ENCODE data around the gene ZNF182.
A peak's percentile ranks its signal among the peaks of the same experiment; 100 is the strongest.

Gene ZNF182

GRCh38 chrX:48002319-48002718 lies 1.5 kb downstream of the ZNF182 start:
- no peak for DNase-seq
- Histone ChIP-seq H3K27ac (no peak overlapping the region), H3K27me3 (replicated peaks) (no peaks in the 10 kb centered on the region), H3K4me3 (ENCODE audit: low read depth, low read length) (no peak overlapping the region), H3K36me3 (replicated peaks) (no peaks in the 10 kb centered on the region)
- in situ Hi-C loops (cut with HindIII; ENCODE audit: low pct_ligation_motif_present, low sequenced_read_pairs) = no loop called here
- TF ChIP-seq CTCF (IDR thresholded peaks at IDR 0.05; ENCODE audit: low read depth, low read length, missing control alignments) = no peak

- Histone ChIP-seq H3K4me3 (ENCODE audit: low read depth, low read length) (no peak overlapping the region), H3K27ac (no peak overlapping the region), H3K27me3 (replicated peaks) (no peaks in the 10 kb centered on the region), H3K36me3 (replicated peaks) (no peaks in the 10 kb centered on the region)
- no peak for TF ChIP-seq CTCF (IDR thresholded peaks at IDR 0.05; ENCODE audit: low read depth, low read length, missing control alignments)
- DNase-seq = no peak
- in situ Hi-C loops (cut with HindIII; ENCODE audit: low pct_ligation_motif_present, low sequenced_read_pairs) = no loop called here
Observed at GRCh38 chrX:48001260-48001659, 2.5 kb downstream of the ZNF182 start.

- Histone ChIP-seq H3K27me3 (replicated peaks) (no peaks in the 10 kb centered on the region), H3K36me3 (replicated peaks) (no peaks in the 10 kb centered on the region), H3K4me3 (ENCODE audit: low read depth, low read length) (no peak overlapping the region), H3K27ac (no peak overlapping the region)
- TF ChIP-seq CTCF (IDR thresholded peaks at IDR 0.05; ENCODE audit: low read depth, low read length, missing control alignments) = no peak
- in situ Hi-C loops (cut with HindIII; ENCODE audit: low pct_ligation_motif_present, low sequenced_read_pairs) = no loop called here
- DNase-seq = no peak
Observed at GRCh38 chrX:47992669-47993068, 11.1 kb downstream of the ZNF182 start.

GRCh38 chrX:47992095-47992380 lies 11.8 kb downstream of the ZNF182 start:
- H3K27ac ChIP-seq = no peak overlapping the region
- H3K4me3 ChIP-seq (ENCODE audit: low read depth, low read length) = no peak overlapping the region
- in situ Hi-C loops (cut with HindIII; ENCODE audit: low pct_ligation_motif_present, low sequenced_read_pairs) = no loop called here
- no peaks in the 10 kb centered on the region for H3K36me3 ChIP-seq (replicated peaks)
- no peak for DNase-seq
- TF ChIP-seq CTCF (IDR thresholded peaks at IDR 0.05; ENCODE audit: low read depth, low read length, missing control alignments) = no peak
- no peaks in the 10 kb centered on the region for H3K27me3 ChIP-seq (replicated peaks)

GRCh38 chrX:47991263-47992094 lies 12.3 kb downstream of the ZNF182 start:
- Histone ChIP-seq H3K36me3 (replicated peaks) (no peaks in the 10 kb centered on the region), H3K27me3 (replicated peaks) (no peaks in the 10 kb centered on the region), H3K27ac (no peak overlapping the region), H3K4me3 (ENCODE audit: low read depth, low read length) (no peak overlapping the region)
- TF ChIP-seq CTCF (IDR thresholded peaks at IDR 0.05; ENCODE audit: low read depth, low read length, missing control alignments) = no peak
- in situ Hi-C loops (cut with HindIII; ENCODE audit: low pct_ligation_motif_present, low sequenced_read_pairs) = no loop called here
- DNase-seq = peak; percentile 25

Measured in brain microvascular endothelial cell (primary cell).